ENCODE data around the gene C19orf33.
A peak's percentile ranks its signal among the peaks of the same experiment; 100 is the strongest.
"Not testable (repeated sequence)": the region's sequence is repeated elsewhere in the genome, so short reads cannot be mapped to it uniquely, and the experiment has no call there.

The C19orf33 gene

DNA sequence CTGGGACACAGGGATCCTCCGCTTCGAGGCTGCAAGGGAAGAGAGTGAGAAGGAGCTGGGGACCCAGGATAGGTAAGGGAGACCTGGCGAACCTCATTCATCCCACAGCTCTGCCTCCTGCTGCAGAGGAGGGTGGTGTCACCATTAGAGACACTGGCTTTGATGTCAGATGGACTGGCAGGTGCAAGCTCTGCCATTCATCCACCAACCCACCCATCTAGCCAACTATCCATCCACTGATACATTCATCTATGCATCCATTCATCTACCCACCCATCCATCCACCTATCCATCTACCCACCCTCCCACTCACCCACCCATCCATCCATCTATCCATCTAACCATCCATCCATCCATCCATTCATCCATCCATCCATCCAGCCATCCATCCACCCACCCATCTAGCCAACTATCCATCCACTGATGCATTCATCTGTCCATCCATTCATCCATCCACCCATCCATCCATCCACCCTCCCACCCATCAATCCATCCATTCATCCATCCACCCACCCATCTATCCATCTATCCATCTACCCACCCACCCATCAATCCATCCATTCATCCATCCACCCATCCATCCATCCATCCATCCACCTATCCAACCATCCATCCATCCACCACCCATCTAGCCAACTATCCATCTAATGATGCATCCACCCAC, 5.7 kb downstream of the C19orf33 start:
- no peak for DNase-seq

DNA sequence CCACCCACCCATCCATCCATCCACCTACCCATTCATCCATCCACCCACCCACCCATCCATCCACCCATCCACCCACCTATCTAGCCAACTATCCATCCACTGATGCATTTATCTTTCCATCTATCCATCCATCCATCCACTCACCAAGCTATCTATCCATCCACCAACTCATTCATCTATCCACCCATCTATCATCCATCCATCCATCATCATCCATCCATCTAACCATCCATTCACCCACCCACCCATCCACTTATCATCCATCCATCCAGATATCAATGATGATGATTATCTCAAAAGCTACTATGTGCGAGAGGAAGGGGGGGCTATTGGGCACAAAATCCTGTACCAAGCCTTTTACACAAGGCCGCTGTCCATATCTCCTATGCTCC, 6.2 kb downstream of the C19orf33 start:
- no peak for DNase-seq

DNA sequence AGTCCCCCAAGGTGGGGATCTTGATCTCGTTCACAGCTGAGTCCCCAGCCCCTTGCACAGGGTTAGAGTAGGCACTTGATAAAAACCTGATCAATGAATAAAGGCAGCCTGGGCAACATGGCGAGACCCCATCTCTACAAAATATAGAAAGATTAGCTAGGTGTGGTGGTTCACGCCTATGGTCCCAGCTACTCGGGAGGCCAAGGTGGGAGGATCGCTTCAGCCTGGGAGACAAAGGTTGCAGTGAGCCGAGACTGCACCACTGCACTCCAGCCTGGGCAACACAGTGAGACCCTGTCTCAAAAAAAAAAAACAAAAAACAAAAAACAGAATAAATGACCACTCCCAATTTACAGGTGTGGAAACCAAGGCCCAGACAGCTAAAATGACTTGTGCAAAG, 6.9 kb downstream of the C19orf33 start:
- DNase-seq = no peak

DNA sequence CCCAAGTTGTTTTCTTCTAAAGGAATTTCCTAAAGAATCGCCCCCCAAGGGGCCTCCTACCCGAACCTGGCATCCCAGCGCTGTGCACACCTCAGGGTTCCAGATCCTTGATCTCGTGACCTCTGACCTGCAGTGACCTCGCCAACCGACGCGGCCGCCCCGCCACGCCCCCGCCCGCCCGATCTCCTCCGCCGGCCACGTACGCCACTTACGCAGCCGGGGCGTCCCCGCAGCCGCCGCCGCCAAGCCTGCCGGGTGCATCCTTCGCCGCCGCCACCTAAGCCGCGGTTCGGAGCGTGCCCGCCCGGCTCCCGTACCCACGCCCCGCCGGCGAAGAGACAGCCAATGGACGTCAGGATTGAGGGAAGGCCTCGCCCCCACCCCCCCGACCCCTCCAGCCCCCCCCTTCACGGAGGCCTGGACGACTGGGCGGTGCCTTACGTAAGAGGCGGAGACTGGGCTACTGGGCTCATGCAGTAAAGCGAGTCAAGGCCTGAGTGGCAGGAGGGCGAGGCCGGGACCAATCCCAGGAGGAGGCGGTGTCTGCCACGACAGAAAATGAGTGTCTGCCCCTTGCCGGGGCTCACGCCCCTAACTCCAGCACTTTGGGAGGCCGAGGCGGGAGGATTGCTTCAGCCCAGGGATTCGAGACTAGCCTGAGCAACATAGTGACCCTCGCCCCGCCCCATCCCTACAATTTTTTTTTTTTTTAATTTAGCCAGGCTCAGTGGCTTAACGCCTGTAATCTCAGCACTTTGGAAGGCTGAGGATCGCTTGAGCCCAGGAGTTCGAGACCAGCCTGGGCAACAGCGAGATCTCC, 11.8 kb downstream of the C19orf33 start, which contains the start of gene YIF1B:
Gene YIF1B, minus strand, starts transcription at position 291 of the 820 bp plus-strand sequence. Its CDS starts 30 bp downstream, at position 261.
- peak; percentile 98 for DNase-seq

DNA sequence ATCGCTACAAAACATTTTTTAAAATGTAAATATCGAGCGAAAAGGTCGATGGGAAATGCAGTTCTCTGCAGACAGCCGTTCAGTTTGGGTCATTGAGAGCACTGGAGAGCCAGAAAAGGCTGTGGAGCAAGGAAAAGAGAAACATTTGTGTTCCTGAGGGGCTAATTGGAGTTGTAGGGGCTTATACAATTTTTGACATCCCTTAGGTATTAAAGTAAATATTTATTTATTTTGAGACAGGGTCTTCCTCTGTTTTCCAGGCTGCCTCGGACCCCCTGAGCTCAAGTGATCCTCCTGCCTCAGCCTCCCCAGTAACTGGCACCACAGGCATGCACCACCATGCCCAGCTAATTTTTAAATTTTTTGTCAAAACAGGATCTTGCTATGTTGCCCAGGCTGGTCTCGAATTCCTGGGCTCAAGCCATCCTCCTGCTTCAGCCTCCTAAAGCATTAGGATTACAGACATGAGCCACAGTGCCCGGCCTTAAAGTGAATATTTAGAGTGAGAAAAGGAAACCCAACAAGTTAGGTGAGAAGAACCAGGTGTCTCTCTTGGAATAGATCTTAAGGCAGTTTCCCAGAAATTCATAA, 12.5 kb downstream of the C19orf33 start:
- DNase-seq = no peak

DNA sequence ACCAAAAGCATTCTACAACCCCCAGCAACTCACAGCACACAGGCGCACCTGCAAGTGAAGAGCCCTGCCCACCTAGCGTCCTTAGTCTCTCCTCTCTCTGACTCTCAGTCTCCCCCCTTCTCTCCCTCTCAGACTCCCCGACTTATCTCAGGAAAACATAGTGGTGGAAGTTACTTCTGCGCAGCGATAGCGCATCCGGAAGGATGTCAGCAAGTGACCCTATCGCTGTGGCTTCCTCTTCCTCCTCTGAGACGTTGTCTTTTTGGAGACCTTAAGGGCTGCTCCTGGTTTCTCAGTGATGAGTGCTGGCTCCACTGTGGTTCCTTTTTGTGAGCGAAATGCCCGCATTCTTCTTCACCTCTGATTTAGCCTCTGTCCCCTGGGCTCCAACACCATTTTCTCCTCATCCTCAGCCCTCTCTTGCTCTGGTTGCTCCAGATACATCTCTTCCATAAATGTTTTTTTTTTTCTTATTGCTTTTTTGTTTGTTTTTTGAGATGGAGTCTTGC, 13.1 kb downstream of the C19orf33 start:
- no peak for DNase-seq

DNA sequence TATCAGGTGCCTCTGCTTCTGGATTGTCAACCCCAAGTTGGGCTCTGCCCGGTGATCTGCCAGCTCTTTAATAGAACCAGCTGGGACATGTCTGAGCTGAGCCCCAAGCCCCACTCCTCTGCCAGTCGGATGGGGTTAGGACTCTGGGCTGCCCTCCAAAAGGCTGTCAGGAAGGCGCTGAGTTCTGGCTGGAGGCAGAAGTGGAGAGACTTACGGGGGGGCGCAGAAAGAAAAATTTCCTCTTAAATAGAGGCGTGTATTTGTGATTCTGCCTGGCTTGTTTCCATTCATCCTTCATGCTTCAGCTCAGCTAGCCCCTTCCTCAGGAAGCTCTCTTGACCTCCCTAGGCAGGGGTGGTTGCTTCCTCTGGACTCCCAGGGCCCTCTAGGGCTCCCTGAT, 14.6 kb downstream of the C19orf33 start:
- DNase-seq = no peak

DNA sequence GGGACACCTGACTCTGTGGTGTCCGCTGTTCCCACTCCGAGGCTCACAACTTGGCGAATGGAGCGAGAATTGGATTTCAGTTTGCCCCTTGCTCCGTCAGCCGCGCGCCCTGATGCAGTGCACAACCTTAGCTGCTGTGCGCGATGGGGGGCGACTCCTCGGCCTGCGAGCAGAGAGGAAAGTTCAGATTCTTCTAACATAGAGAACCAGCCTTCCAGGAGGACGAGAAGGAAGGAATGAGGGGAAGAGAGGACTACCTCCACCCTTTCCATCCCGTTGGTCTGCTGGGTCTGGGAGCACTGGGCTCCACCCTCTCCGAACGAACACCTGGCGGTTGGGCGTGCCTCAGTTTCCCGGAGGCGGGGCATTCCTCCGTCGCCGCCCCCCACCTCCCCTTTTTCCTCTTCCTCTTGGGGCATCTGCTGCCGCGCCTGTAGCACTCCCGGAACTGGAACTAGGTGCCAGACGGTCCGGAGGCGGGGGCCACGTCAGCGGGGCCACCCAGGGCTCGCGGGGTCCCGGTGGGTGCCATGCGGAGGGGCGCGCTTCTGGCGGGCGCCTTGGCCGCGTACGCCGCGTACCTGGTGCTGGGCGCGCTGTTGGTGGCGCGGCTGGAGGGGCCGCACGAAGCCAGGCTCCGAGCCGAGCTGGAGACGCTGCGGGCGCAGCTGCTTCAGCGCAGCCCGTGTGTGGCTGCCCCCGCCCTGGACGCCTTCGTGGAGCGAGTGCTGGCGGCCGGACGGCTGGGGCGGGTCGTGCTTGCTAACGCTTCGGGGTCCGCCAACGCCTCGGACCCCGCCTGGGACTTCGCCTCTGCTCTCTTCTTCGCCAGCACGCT, 15.6 kb downstream of the C19orf33 start, which contains the start of gene KCNK6:
Gene KCNK6, plus strand, starts transcription at position 425 of the 838 bp plus-strand sequence. Its CDS starts 106 bp downstream, at position 531.
- DNase-seq = peak; percentile 38

DNA sequence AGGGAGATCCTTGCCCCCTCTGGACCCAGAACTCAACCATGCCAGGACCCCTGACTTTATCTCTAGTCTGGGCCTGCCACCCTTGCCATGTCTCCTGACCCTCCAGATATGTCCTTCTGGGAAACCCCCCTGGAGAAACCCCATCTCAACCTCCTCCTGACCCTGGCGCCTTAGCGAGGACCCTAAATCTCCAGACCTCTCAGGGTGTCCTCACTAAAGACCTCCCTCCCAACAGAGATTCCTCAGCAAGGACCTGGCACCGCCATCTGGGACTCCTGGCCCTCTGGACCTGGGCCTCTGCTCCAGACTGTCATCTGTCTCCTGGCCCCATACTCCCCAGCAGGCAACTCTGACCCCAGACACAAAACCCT, 16.9 kb downstream of the C19orf33 start:
- no peak for DNase-seq

DNA sequence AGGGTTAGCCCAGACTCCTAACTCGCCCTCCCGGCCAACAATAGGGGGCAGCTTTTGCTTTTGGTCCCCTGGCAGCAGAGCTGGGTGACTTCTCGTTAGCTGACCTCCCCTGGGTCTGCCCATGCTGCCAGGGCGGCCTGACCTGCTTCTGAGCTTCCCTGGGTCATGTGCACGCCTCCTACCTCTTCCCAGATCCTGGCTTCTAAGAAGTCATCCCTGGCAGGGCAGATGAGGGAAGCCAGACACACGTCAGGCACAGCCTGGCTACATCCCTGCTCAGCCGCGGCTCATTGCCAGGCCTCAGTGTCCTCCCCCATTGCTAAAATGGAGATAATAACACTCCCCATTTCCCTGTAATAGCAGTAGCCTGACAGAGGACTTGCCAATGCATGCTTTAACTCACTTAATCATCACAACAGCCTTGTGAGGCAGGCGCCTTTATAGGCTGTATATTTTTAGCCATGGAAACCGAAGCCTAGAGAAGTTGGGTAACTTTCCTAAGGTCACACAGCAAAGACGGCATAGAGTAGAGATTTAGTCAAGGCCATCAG, 17.7 kb downstream of the C19orf33 start:
- DNase-seq = no peak

DNA sequence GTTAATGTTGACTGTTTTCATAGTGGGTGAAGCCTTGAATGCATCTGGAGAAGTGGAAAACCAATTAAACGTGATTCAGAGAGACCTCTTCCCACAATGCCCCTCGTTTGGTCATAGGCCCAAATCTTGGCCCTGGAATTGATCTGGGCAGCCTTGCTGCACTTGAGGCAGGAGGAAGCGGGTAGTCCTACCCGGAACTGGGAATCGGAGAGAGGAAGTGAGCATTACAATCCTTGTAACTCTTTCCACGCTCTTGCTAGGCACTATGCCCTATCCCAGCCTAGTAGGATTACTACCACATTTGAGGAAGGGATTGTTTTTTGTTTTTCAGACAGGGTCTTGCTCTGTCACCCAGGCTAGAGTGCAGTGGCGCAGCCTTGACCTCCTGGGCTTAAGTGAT, 19.2 kb downstream of the C19orf33 start:
- no peak for DNase-seq

DNA sequence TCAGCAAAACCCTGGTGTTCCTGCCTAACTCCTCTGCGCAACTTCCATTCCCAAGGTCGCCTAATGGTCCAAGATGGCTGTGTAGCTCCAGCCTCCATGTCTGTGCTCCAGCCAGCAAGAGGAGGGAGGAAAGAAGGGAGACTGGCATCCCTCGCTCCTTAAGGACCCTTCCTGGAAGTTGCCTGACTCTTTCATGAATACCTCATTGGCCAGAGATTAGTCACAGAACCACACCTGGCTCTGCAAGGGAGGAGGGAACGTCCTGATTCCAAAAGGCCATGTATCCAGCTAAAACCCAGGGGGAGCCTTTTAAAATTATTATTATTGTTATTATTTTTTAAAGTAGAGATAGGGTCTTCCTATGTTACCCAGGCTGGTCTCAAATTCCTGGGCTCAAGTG, 20.4 kb downstream of the C19orf33 start:
- DNase-seq = no peak

DNA sequence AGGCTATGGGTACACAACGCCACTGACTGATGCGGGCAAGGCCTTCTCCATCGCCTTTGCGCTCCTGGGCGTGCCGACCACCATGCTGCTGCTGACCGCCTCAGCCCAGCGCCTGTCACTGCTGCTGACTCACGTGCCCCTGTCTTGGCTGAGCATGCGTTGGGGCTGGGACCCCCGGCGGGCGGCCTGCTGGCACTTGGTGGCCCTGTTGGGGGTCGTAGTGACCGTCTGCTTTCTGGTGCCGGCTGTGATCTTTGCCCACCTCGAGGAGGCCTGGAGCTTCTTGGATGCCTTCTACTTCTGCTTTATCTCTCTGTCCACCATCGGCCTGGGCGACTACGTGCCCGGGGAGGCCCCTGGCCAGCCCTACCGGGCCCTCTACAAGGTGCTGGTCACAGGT, 22.5 kb downstream of the C19orf33 start:
- DNase-seq = no peak

DNA sequence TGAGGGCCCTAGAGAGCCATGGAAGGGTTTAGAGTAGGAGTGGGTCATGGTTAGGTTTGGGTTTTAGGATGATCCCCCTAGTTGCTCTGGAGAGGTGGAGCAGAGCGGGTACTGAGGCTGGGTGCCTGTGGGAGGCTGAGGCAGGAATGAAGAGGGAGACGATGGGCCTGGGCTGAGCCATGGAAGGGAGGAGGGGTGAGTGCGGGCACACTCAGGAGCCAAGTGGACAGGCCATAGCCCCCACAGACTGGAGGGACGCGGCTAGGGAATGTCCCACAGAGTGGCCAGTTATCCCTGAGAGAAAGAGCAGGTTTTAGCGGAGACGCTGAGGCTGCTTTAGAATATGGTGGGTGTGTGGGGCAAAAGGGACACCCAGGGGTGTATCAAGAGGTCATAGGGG, 25.6 kb downstream of the C19orf33 start:
- no peak for DNase-seq

DNA sequence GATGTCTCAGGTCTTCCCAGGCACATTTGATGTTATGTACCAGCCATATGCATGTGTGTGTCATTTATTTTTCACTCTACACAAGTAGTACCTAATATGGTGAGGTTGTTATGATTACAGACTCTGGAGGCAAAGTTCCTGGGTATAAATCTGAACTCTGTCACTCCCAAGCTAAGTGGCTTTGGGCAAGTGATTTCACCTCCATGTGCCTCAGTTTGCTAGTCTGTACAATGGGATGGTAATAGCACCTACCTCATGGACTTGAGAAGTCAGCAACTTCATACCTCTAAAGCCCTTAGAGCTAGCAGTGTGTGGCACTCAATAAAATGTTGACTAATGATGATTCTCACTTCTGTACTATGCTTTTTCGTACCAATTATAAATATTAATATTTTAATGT, 27.7 kb downstream of the C19orf33 start:
- no peak for DNase-seq

DNA sequence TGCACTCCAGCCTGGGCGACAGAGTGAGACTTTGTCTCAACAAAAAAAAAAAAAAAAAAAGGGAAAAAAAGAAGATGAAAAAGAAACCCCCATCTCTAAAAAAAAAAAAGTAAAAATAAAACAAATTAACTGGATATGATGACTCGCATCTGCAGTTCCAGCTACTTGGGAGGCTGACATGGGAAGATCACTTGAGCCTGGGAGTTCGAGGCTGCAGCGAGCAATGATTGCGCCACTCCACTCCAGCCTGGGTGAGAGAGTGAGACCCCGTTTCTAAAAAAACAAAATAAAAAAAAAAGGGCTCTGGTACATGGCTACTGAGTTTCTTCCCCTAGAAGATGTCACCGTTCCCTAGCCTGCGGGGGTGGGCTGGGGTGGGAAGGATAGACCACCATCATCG, 29.2 kb downstream of the C19orf33 start:
- DNase-seq = no peak

DNA sequence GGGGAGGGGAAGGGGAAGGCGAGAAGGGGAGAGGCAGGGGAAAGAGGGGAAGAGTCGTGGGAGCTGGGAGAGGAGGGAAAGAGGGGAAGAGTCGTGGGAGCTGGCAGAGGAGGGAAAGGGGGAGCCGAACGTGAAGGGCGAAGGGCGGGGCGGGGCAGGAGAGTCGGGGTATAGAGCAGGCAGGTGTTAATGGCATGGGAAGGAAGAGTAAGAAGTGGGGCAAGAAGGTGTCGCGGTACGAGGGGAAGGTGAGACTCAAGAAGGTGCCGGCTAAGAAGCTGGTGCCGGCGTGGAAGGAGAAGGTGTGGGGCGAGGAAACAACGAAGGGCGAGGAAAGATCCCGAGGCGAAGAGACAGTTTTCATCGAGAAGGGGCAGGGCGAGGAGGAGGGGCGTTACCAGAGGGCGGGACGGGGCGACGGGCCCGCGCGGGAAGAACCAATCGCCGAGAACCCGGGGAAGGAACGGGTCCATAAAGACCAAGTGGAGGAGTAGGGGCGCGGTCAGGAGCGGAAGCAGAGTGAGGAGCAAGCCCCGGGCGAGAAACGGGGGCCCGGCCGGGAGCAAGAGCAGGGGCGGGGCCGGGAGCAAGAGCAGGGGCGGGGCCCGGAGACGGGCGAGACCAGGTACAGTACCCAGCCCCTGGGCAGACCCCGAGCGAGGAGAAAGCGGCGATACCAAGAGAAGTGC, 32.0 kb downstream of the C19orf33 start:
- peak; percentile 98 for DNase-seq

DNA sequence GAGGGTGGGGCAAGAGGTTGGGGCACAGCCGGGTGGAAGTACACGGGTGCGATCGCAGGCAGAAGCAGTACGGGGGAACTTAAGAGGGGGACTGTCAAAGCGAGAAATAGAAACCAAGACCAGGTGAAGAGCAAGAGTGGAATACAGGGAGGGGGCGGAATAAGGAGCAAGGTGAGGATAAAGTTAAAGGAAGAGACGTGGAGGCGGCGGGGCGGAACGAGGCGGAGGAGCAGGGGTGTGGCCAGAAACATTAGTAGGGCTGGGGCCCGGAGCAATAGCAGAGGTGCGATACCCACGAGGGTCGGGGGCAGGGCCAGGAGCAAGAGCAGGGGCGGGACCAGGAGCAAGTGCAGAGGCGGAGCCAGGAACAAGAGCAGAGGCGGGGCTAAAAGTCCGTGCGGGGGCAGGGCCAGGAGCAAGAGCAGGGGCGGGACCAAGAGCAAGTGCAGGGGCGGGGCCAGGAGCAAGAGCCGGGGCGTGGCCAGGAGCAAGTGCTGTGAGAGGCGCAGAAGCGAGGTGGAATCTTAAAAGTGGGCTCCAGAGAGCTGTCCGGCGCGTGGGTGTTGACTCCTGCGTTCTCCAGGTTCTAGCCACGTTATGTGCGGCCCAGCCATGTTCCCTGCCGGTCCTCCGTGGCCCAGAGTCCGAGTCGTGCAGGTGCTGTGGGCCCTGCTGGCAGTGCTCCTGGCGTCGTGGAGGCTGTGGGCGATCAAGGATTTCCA, 32.7 kb downstream of the C19orf33 start:
- peak; percentile 94 for DNase-seq

DNA sequence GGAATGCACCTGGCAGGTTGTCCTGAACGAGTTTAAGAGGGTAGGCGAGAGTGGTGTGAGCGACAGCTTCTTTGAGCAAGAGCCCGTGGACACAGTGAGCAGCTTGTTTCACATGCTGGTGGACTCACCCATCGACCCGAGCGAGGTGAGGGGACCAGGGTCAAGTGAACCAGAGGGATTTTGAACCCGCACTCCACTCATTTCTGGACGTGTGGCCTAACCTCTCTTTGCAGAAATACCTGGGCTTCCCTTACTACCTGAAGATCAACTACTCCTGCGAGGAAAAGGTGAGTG, 33.3 kb downstream of the C19orf33 start:
- DNase-seq = no peak

DNA sequence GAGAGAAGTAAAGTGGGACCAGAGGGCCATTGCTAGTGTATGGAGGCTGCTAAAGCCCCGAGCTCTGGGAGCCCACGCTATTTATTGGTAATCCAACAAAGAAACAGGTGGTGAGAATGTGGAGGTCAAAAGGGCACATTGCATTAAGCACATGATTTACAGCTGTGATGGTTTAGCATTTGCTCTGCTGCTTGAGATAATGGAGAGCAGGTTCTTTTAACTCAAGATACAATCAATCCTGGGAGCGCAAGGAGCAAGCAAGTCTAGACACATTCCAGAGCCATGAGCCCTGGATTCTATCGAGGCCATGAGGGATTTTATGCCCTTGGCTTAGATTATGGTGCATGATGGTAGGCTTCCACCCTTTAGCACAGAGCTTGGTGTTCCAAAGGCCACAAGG, 35.0 kb downstream of the C19orf33 start:
- DNase-seq = not testable (repeated sequence)

DNA sequence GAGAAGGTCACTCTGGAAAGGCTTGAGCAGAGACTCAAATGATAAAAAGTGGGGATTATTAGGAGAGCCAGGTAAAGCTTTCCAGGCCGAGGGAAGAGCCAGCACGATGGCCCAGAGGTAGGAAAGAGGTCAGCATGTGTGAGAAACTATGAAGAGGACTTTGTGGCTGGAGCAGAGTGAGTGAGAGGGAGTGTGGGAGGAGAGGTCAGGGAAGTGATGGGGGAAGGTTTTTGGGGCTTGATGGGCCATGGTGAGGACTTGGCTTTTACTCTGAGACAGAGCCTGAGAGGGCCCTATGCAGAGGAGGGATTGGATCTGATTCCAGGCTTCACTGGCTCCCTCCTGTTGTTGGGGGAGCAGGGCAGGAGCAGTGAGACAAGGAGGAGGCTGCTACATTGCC, 36.9 kb downstream of the C19orf33 start:
- DNase-seq = no peak

Measured in EL (cell line).